CD4-positive, alpha-beta T cell (primary cell): ENCODE measurements around the gene DGKB. TPM values are rescaled to one million over a fixed set of nuclear protein-coding genes. Genes with fewer than 3 reads are reported as not detected.

ENCODE experiments used
- ATAC-seq: fragments of 200-7000 bp; cut with Tn5 transposase; one replicate; pipeline ENCODE4 v1.10.0; 2022; ENCODE audit warnings: mild to moderate bottlenecking; ENCODE audit not compliant: poor library complexity
- CTCF ChIA-PET: fragments of 350-600 bp; sonication (Branson Sonifier 250); formaldehyde crosslinking; loops from one replicate; lab custom pipeline; 2021; ENCODE audit warnings: antibody characterized with exemption, inconsistent platforms; lab: Charles Lee
- POLR2A ChIA-PET: fragments of 350-600 bp; sonication (Branson Sonifier 250); formaldehyde crosslinking; loops from one replicate; lab custom pipeline; 2021; ENCODE audit warnings: antibody characterized with exemption, inconsistent platforms; lab: Charles Lee
- DNase-seq, 14 experiments: peaks; one replicate each; pipeline ENCODE4 v3.0.0-alpha.2; 2013 to 2020; ENCODE audit warnings: mixed read lengths in 2 of 14
- H3K27ac ChIP-seq, 2 donors: one replicate each; pipeline versions ENCODE4 v1.5.1 to v1.7.0; 2013; ENCODE audit warnings: low read length in 2 of 2, low read depth in 1 of 2, mild to moderate bottlenecking in 1 of 2
- H3K27me3 ChIP-seq, 2 experiments: 1 replicate in 1 of 2; 2 replicates in 1 of 2; pipeline versions ENCODE4 v1.6.1 to v1.7.0; 2013; ENCODE audit warnings: low read length in 2 of 2, control low read depth in 1 of 2, mild to moderate bottlenecking in 1 of 2, moderate library complexity in 1 of 2; ENCODE audit not compliant: insufficient read depth in 2 of 2, control insufficient read depth in 1 of 2
- H3K36me3 ChIP-seq: one replicate; pipeline ENCODE4 v1.6.1; 2013; ENCODE audit warnings: low read length, control low read depth; ENCODE audit not compliant: insufficient read depth
- H3K4me1 ChIP-seq: one replicate; pipeline ENCODE4 v1.6.1; 2013; ENCODE audit warnings: low read length, control low read depth; ENCODE audit not compliant: insufficient read depth
- H3K4me3 ChIP-seq: one replicate; pipeline ENCODE4 v1.5.1; 2013; ENCODE audit warnings: mild to moderate bottlenecking, low read length, moderate library complexity
- H3K9me3 ChIP-seq, 2 experiments: 1 replicate in 1 of 2; 2 replicates in 1 of 2; pipeline versions ENCODE4 v1.6.1 to v1.7.0; 2013; ENCODE audit warnings: low read length in 2 of 2, mild to moderate bottlenecking in 2 of 2, control low read depth in 1 of 2, moderate library complexity in 1 of 2; ENCODE audit not compliant: control insufficient read depth in 1 of 2, insufficient read depth in 1 of 2
- H3K27ac Mint-ChIP-seq: one replicate; pipeline ENCODE4 v1.8.0; 2020; ENCODE audit warnings: mixed read lengths
- H3K27me3 Mint-ChIP-seq: one replicate; pipeline ENCODE4 v1.8.0; 2021; ENCODE audit warnings: mixed read lengths
- H3K36me3 Mint-ChIP-seq: one replicate; pipeline ENCODE4 v1.8.0; 2021; ENCODE audit warnings: low read depth, mixed read lengths
- H3K4me1 Mint-ChIP-seq: one replicate; pipeline ENCODE4 v1.8.0; 2021; ENCODE audit warnings: low read depth, mixed read lengths
- H3K4me3 Mint-ChIP-seq: one replicate; pipeline ENCODE4 v1.8.0; 2020; ENCODE audit warnings: mild to moderate bottlenecking, mixed read lengths
- H3K9me3 Mint-ChIP-seq: one replicate; pipeline ENCODE4 v1.8.0; 2020; ENCODE audit warnings: mixed read lengths
- CTCF ChIP-seq: fragments of 200-600 bp; IDR thresholded peaks from one replicate; pipeline ENCODE4 v1.8.0; 2022; ENCODE audit warnings: antibody characterized with exemption, mild to moderate bottlenecking
- intact Hi-C, 2 experiments: fragments of 100-400 bp; cut with DNase I in 1 of 2; cut with micrococcal nuclease in 1 of 2; formaldehyde crosslinking; loops; one replicate each; pipeline versions ENCODE4 v1.15.1 to v1.9.0; 2023 to 2025; cut with DNase I, micrococcal nuclease
- total RNA-seq, 174 experiments: library from RNA in 2 of 174; stranded (reverse) in 2 of 174; gene quantifications; one replicate each; pipeline ENCODE4 v1.2.3 and lab custom pipeline; 2021 to 2026

DGKB gene
- total RNA-seq, 2 experiments from 2014 or later: not detected

- POLR2A ChIA-PET: no interaction called here
- no peaks in the 10 kb centered on the region for H3K4me1 ChIP-seq
- CTCF ChIA-PET: no interaction called here
- Mint-ChIP-seq H3K9me3 (peaks cover 2% of the 10 kb centered on the region), H3K36me3 (no peaks in the 10 kb centered on the region), H3K4me1 (no peaks in the 10 kb centered on the region), H3K27ac (no peak overlapping the region), H3K4me3 (no peak overlapping the region), H3K27me3 (no peaks in the 10 kb centered on the region)
- ATAC-seq: no peak
- no peak for DNase-seq
- H3K9me3 ChIP-seq: no peaks in the 10 kb centered on the region
- no peaks in the 10 kb centered on the region for H3K27me3 ChIP-seq
- no peak overlapping the region for H3K27ac ChIP-seq
- H3K36me3 ChIP-seq: no peaks in the 10 kb centered on the region
- TF ChIP-seq CTCF: no peak
- H3K4me3 ChIP-seq: no peak overlapping the region
- intact Hi-C loops: no loop called here
Measured at GRCh38 chr7:14892961-14893360, 9.6 kb downstream of the DGKB start.

DNA sequence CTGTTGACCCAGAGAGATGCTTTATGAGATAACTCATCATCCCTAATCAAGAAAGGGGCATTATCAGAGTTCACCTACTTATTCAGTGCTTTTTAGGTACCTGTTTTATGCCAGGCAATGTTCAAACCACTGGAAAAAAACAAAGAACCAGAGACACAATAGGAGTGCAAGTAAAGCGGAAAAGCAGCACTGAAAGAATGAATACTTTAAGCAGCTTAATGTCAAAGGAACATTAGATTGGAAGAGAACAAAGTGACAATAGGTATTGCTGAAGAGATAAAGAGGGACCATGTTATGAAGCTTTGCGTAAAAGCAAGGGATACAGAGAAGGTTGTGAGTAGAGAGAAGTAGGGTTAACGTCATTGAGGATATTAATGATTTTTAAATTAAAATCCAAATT lies 11.3 kb downstream of the DGKB start:
- no peak for TF ChIP-seq CTCF
- H3K4me1 Mint-ChIP-seq: no peaks in the 10 kb centered on the region
- POLR2A ChIA-PET: no interaction called here

DNA sequence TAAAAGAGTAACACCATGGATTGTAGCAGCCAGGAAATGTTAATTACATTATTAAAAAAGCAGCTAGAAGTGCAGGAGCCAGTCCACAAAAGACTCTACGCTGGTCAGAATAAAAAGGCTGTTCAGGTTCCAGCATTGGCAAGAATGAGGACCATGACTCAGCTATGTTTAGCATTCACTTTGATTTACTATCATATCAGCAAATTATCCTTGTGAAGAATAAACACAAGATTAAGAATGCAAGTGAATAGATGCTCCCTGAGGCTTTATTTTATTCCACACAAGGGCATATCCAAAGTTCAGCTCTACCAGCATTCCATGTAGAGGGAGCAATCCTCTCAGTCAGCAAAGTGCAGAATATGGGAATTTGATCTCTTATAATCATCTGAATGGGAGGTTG lies 13.6 kb downstream of the DGKB start:
- Mint-ChIP-seq H3K36me3 (no peaks in the 10 kb centered on the region), H3K4me1 (no peaks in the 10 kb centered on the region)

More for the DNA sequence above, 11.3 kb downstream of the DGKB start:
- CTCF ChIA-PET: no interaction called here
- Histone ChIP-seq H3K27ac (no peak overlapping the region), H3K27me3 (no peaks in the 10 kb centered on the region), H3K4me3 (no peak overlapping the region), H3K36me3 (no peaks in the 10 kb centered on the region), H3K4me1 (no peaks in the 10 kb centered on the region), H3K9me3 (no peaks in the 10 kb centered on the region)
- H3K4me3 Mint-ChIP-seq: no peak overlapping the region
- ATAC-seq: no peak
- no peaks in the 10 kb centered on the region for H3K27me3 Mint-ChIP-seq
- intact Hi-C loops: no loop called here
- peaks cover 2% of the 10 kb centered on the region for H3K9me3 Mint-ChIP-seq
- no peaks in the 10 kb centered on the region for H3K36me3 Mint-ChIP-seq
- H3K27ac Mint-ChIP-seq: no peak overlapping the region
- no peak for DNase-seq

More for the DNA sequence above, 13.6 kb downstream of the DGKB start:
- intact Hi-C loops: no loop called here
- ChIA-PET CTCF (interaction anchor here (1.0 kb wide), 1 partner anchor 16 kb away, joined by 3 read pairs; no protein-coding TSS in a partner anchor), POLR2A (no interaction called here)
- peaks cover 2% of the 10 kb centered on the region for H3K9me3 Mint-ChIP-seq
- ATAC-seq (no peak), DNase-seq (no peak)
- H3K9me3 ChIP-seq: no peaks in the 10 kb centered on the region
- no peaks in the 10 kb centered on the region for H3K27me3 ChIP-seq
- no peak overlapping the region for H3K4me3 Mint-ChIP-seq
- H3K36me3 ChIP-seq: no peaks in the 10 kb centered on the region
- H3K4me1 ChIP-seq: no peaks in the 10 kb centered on the region
- no peaks in the 10 kb centered on the region for H3K27me3 Mint-ChIP-seq
- TF ChIP-seq CTCF: no peak
- H3K4me3 ChIP-seq: no peak overlapping the region
- H3K27ac ChIP-seq: no peak overlapping the region
- H3K27ac Mint-ChIP-seq: no peak overlapping the region
